Fibroblast of lung (primary cell): ENCODE measurements around the gene ANKRA2. TPM values are rescaled to one million over a fixed set of nuclear protein-coding genes. Genes with fewer than 3 reads are reported as not detected.

Experiments used
- DNase-seq, 2 donors: peaks; one replicate each; pipeline versions ENCODE4 v3.0.0 to v3.0.0-alpha.2; 2010; ENCODE audit warnings: low read depth in 2 of 2
- H2AFZ ChIP-seq: 2 replicates; pipeline ENCODE4 v1.5.1; 2012; ENCODE audit warnings: low read length, control low read depth, inconsistent platforms
- H3K27ac ChIP-seq: 2 replicates; pipeline ENCODE4 v1.5.1; 2011; ENCODE audit warnings: low read length, control low read depth; ENCODE audit not compliant: insufficient read depth
- H3K27me3 ChIP-seq: 2 replicates; pipeline ENCODE4 v1.5.1; 2011; ENCODE audit warnings: mild to moderate bottlenecking, low read length; ENCODE audit not compliant: control insufficient read depth, insufficient read depth
- H3K36me3 ChIP-seq: 2 replicates; pipeline ENCODE4 v1.5.1; 2011; ENCODE audit warnings: low read length; ENCODE audit not compliant: control insufficient read depth, insufficient read depth
- H3K4me1 ChIP-seq: 2 replicates; pipeline ENCODE4 v1.5.1; 2011; ENCODE audit warnings: low read length; ENCODE audit not compliant: control insufficient read depth, insufficient read depth; ENCODE audit errors: extremely low read depth
- H3K4me2 ChIP-seq: 2 replicates; pipeline ENCODE4 v1.5.1; 2011; ENCODE audit warnings: low read length, control low read depth; ENCODE audit not compliant: insufficient read depth; ENCODE audit errors: extremely low read depth
- H3K4me3 ChIP-seq, 4 experiments: fragments of 200-600 bp in 1 of 4; sonication (generic) in 1 of 4; replicated peaks in 1 of 4; 2 replicates each; pipeline ENCODE4 v1.5.1; 2011 to 2016; ENCODE audit warnings: low read length in 4 of 4, low read depth in 3 of 4, mild to moderate bottlenecking in 3 of 4, control low read depth in 2 of 4, inconsistent platforms in 1 of 4, mixed read lengths in 1 of 4; ENCODE audit not compliant: insufficient read depth in 1 of 4; ENCODE audit errors: control extremely low read depth in 1 of 4
- H3K79me2 ChIP-seq: 2 replicates; pipeline ENCODE4 v1.5.1; 2012; ENCODE audit warnings: mild to moderate bottlenecking, low read length, inconsistent platforms; ENCODE audit not compliant: control insufficient read depth, insufficient read depth
- H3K9ac ChIP-seq: 2 replicates; pipeline ENCODE4 v1.5.1; 2011; ENCODE audit warnings: mild to moderate bottlenecking, low read length, control low read depth; ENCODE audit not compliant: insufficient read depth
- H3K9me3 ChIP-seq: 2 replicates; pipeline ENCODE4 v1.5.1; 2012; ENCODE audit warnings: low read depth, low read length; ENCODE audit not compliant: control insufficient read depth, insufficient read depth
- H4K20me1 ChIP-seq: 2 replicates; pipeline ENCODE4 v1.5.1; 2011; ENCODE audit warnings: low read length; ENCODE audit not compliant: control insufficient read depth, insufficient read depth; ENCODE audit errors: extremely low read depth
- EZH2 ChIP-seq: IDR thresholded peaks from 2 replicates; pipeline ENCODE4 v1.5.1; 2012; ENCODE audit warnings: low read length, control low read depth, mild to moderate bottlenecking; ENCODE audit errors: missing control alignments
- polyA plus RNA-seq, 2 donors: library from polyadenylated mRNA; depleted of rRNA in 1 of 2; stranded (reverse) in 1 of 2; unstranded in 1 of 2; fragments of >200 nt; gene quantifications; 2 replicates each; pipeline ENCODE4 v1.2.1, GENCODE V29; 2011 to 2012; ENCODE audit warnings: missing spikeins in 1 of 2
- total RNA-seq: library from RNA; depleted of rRNA; stranded (reverse); fragments of >200 nt; gene quantifications from 2 replicates; pipeline ENCODE4 v1.2.1, GENCODE V29; 2014
- TF ChIP-seq, protein P1 (sequence below), 2 donors: IDR thresholded peaks in 1 of 2; conservative IDR thresholded peaks in 1 of 2; 1 replicate in 1 of 2; 2 replicates in 1 of 2; pipeline ENCODE4 v1.5.1; 2011 to 2012; ENCODE audit warnings: low read length in 2 of 2, control low read depth in 1 of 2, inconsistent platforms in 1 of 2, low read depth in 1 of 2, mild to moderate bottlenecking in 1 of 2

Gene ANKRA2
- total and polyA plus RNA-seq, 2 donors (not counting 1 experiment from before 2014, with no cell fraction given), result 15.0 to 29.7 TPM

- no peak for DNase-seq
- TF ChIP-seq, protein P1, sequence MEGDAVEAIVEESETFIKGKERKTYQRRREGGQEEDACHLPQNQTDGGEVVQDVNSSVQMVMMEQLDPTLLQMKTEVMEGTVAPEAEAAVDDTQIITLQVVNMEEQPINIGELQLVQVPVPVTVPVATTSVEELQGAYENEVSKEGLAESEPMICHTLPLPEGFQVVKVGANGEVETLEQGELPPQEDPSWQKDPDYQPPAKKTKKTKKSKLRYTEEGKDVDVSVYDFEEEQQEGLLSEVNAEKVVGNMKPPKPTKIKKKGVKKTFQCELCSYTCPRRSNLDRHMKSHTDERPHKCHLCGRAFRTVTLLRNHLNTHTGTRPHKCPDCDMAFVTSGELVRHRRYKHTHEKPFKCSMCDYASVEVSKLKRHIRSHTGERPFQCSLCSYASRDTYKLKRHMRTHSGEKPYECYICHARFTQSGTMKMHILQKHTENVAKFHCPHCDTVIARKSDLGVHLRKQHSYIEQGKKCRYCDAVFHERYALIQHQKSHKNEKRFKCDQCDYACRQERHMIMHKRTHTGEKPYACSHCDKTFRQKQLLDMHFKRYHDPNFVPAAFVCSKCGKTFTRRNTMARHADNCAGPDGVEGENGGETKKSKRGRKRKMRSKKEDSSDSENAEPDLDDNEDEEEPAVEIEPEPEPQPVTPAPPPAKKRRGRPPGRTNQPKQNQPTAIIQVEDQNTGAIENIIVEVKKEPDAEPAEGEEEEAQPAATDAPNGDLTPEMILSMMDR (conservative IDR thresholded peaks at IDR 0.05 in 1 of 2, IDR thresholded peaks at IDR 0.05 in 1 of 2; ENCODE audit: low read depth in 1 of 2, low read length in 2 of 2), result no peak
- no peak for TF ChIP-seq EZH2
- no peak overlapping the region for H3K4me2 ChIP-seq
These were observed 12.8 kb downstream of the ANKRA2 start for GRCh38 chr5:73552642-73553041.

DNA sequence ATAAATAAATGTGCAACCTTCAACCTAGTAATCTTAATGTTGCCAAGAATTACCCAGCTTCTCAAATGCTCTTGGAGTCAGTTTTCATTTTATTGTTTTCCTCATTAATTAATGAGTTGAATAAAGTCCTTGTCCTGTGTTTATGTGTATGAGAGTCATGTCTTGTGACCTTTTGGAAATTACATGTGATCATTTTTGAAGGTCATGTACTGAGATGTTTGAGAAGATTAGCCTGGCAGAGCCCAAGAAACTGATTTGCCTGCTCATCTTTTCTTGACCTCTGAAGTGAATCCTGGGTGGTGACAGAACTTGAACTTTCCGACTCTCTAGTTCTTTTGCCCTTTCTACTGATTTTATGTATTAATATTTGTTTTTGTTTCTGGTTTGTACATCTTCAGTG, 15.4 kb downstream of the ANKRA2 start:
- Histone ChIP-seq H2AFZ (no peak overlapping the region), H3K9ac (no peak overlapping the region), H3K4me1 (no peaks in the 10 kb centered on the region), H3K27me3 (no peaks in the 10 kb centered on the region), H3K79me2 (no peaks in the 10 kb centered on the region), H4K20me1 (no peaks in the 10 kb centered on the region), H3K36me3 (peaks cover 4% of the 10 kb centered on the region), H3K27ac (no peak overlapping the region), H3K4me3 (no peak overlapping the region), H3K9me3 (no peaks in the 10 kb centered on the region), H3K4me2 (no peak overlapping the region)
- DNase-seq, result no peak
- TF ChIP-seq EZH2, result no peak
- TF ChIP-seq, protein P1 (conservative IDR thresholded peaks at IDR 0.05 in 1 of 2, IDR thresholded peaks at IDR 0.05 in 1 of 2; ENCODE audit: low read depth in 1 of 2, low read length in 2 of 2), result no peak

More at GRCh38 chr5:73552642-73553041, 12.8 kb downstream of the ANKRA2 start:
- Histone ChIP-seq H4K20me1 (no peaks in the 10 kb centered on the region), H3K36me3 (peaks cover 5% of the 10 kb centered on the region), H3K27me3 (no peaks in the 10 kb centered on the region), H3K9me3 (no peaks in the 10 kb centered on the region), H3K27ac (no peak overlapping the region), H3K4me3 (no peak overlapping the region), H3K9ac (no peak overlapping the region), H3K4me1 (no peaks in the 10 kb centered on the region), H2AFZ (no peak overlapping the region), H3K79me2 (no peaks in the 10 kb centered on the region)

DNA sequence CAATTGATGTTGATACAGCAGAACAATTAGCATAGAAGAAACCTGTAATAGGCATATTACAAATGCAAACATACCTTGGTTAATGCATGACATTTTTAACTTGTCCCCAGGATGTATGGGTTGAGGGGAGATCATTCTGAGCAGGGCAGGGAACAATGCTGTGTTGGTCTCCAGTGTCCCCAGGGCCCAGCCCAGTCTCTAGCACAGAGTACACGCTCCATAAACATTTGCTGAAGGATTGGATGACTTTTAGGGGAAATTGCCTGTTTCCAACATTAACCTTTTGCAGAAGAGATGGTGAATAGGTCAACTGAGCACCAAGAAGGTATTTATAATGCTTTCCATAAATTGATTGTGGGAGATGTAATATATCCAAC, 20.0 kb downstream of the ANKRA2 start:
- H3K27me3 ChIP-seq, result no peaks in the 10 kb centered on the region
- H3K27ac ChIP-seq, result no peak overlapping the region
- peaks cover 5% of the 10 kb centered on the region for H3K4me1 ChIP-seq
- H3K9ac ChIP-seq, result no peak overlapping the region
- H3K36me3 ChIP-seq, result no peaks in the 10 kb centered on the region
- H3K79me2 ChIP-seq, result no peaks in the 10 kb centered on the region
- H2AFZ ChIP-seq, result no peak overlapping the region
- no peak for DNase-seq
- no peak overlapping the region for H3K4me2 ChIP-seq
- H3K4me3 ChIP-seq, result no peak overlapping the region
- no peaks in the 10 kb centered on the region for H3K9me3 ChIP-seq
- TF ChIP-seq EZH2, result no peak
- TF ChIP-seq, protein P1 (conservative IDR thresholded peaks at IDR 0.05 in 1 of 2, IDR thresholded peaks at IDR 0.05 in 1 of 2; ENCODE audit: low read depth in 1 of 2, low read length in 2 of 2), result no peak
- H4K20me1 ChIP-seq, result no peaks in the 10 kb centered on the region
